ENCODE results near the gene DPEP2.
A peak's percentile ranks its signal among the peaks of the same experiment; 100 is the strongest.
"Not testable (repeated sequence)": the region's sequence is repeated elsewhere in the genome, so short reads cannot be mapped to it uniquely, and the experiment has no call there.

The DPEP2 gene

GRCh38 chr16:67953641-67954375, 45.5 kb downstream of the DPEP2 start:
- DNase-seq (ENCODE audit: low read depth) = no peak

- no peak for DNase-seq (ENCODE audit: low read depth)
Measured at GRCh38 chr16:67951485-67951884, 47.8 kb downstream of the DPEP2 start.

GRCh38 chr16:67950335-67950843, 48.9 kb downstream of the DPEP2 start:
- no peak for DNase-seq (ENCODE audit: low read depth)

GRCh38 chr16:67949645-67950044, 49.6 kb downstream of the DPEP2 start:
- no peak for DNase-seq (ENCODE audit: low read depth)

GRCh38 chr16:67948015-67948414, 51.3 kb downstream of the DPEP2 start:
- no peak for DNase-seq (ENCODE audit: low read depth)

GRCh38 chr16:67946966-67947558, 52.2 kb downstream of the DPEP2 start:
- DNase-seq (ENCODE audit: low read depth) = no peak

- no peak for DNase-seq (ENCODE audit: low read depth)
Measured at GRCh38 chr16:67946128-67946569, 53.1 kb downstream of the DPEP2 start.

- DNase-seq (ENCODE audit: low read depth) = no peak
Measured at GRCh38 chr16:67945392-67945933, 53.8 kb downstream of the DPEP2 start.

- no peak for DNase-seq (ENCODE audit: low read depth)
Measured at GRCh38 chr16:67944690-67945391, 54.4 kb downstream of the DPEP2 start.

- no peak for DNase-seq (ENCODE audit: low read depth)
Measured at GRCh38 chr16:67943619-67944504, 55.4 kb downstream of the DPEP2 start, which contains the start of gene LCAT. Gene LCAT, minus strand, starts transcription at chr16:67944120. Its CDS starts 19 bp downstream, at chr16:67944101.

GRCh38 chr16:67943256-67943618, 56.0 kb downstream of the DPEP2 start:
- no peak for DNase-seq (ENCODE audit: low read depth)

- no peak for DNase-seq (ENCODE audit: low read depth)
Measured at GRCh38 chr16:67942510-67943255, 56.6 kb downstream of the DPEP2 start.

- no peak for DNase-seq (ENCODE audit: low read depth)
Measured at GRCh38 chr16:67942200-67942509, 57.1 kb downstream of the DPEP2 start.

- no peak for DNase-seq (ENCODE audit: low read depth)
Measured at GRCh38 chr16:67941469-67942199, 57.6 kb downstream of the DPEP2 start.

- DNase-seq (ENCODE audit: low read depth) = no peak
Measured at GRCh38 chr16:67940446-67941089, 58.7 kb downstream of the DPEP2 start.

GRCh38 chr16:67939507-67940445, 59.5 kb downstream of the DPEP2 start:
- DNase-seq (ENCODE audit: low read depth) = peak; percentile 33

GRCh38 chr16:67937713-67938112, 61.6 kb downstream of the DPEP2 start:
- not testable (repeated sequence) for DNase-seq (ENCODE audit: low read depth)
